ENCODE results near the gene HNRNPD.
"Not testable (repeated sequence)": the region's sequence is repeated elsewhere in the genome, so short reads cannot be mapped to it uniquely, and the experiment has no call there.

HNRNPD gene

DNA sequence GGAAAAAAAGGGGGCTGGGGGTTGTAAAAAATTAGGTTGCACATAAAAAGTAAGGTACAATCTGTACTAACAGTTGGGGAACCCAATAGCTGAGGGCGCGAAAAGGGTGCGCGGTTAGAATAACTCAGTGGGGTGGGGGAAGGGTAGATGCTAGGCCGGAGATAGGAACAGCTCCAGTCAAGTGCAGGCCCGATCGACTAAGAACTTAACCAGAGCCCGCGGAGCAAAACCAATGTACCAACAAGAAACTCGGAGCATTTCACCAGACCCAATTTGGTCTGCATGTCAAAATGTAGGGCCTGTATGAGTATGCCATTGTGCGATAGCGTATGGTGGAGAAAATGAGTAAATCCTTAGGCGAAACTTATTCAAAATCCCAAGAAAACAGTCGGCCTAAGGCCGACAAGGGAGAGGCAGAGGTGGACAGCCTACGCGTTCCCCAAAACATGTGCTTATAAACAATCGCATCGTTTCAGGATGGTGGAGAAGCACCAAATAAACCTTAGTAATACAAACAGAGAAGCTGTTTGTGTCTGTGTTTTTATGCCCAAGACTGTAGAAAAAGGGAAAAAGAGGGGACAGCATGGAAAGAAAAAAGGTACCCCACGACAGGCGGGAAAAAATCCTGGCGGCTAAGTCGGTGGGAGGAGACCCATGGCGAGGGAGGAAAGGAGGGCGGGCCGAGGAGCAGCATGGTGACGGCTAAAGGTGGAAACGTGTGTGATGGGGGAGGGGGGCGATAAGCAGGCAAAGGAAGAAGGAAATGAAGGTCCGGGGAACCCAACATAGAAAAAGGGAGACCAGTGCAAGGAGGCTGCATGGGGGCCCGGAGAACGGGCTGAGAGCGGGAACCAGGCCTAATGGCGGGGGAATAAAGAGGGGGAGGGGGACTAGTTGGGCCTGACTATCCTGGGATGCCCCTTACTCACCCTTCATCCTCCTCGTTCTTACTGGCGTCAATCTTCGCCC is 990 bp downstream of the HNRNPD start:
- TF ChIP-seq, protein P1, sequence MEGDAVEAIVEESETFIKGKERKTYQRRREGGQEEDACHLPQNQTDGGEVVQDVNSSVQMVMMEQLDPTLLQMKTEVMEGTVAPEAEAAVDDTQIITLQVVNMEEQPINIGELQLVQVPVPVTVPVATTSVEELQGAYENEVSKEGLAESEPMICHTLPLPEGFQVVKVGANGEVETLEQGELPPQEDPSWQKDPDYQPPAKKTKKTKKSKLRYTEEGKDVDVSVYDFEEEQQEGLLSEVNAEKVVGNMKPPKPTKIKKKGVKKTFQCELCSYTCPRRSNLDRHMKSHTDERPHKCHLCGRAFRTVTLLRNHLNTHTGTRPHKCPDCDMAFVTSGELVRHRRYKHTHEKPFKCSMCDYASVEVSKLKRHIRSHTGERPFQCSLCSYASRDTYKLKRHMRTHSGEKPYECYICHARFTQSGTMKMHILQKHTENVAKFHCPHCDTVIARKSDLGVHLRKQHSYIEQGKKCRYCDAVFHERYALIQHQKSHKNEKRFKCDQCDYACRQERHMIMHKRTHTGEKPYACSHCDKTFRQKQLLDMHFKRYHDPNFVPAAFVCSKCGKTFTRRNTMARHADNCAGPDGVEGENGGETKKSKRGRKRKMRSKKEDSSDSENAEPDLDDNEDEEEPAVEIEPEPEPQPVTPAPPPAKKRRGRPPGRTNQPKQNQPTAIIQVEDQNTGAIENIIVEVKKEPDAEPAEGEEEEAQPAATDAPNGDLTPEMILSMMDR (IDR thresholded peaks at IDR 0.05; ENCODE audit: control insufficient read depth, insufficient read depth, low read depth, low read length, missing control alignments), result no peak
- H3K4me3 ChIP-seq (ENCODE audit: control insufficient read depth, low read depth, low read length), result peak overlapping the region; percentile 92
- DNase-seq (ENCODE audit: low read depth), result no peak

- TF ChIP-seq, protein P1 (IDR thresholded peaks at IDR 0.05; ENCODE audit: control insufficient read depth, insufficient read depth, low read depth, low read length, missing control alignments), result no peak
- DNase-seq (ENCODE audit: low read depth), result no peak
- H3K4me3 ChIP-seq (ENCODE audit: control insufficient read depth, low read depth, low read length), result peak overlapping the region; percentile 92
These were observed 2.3 kb downstream of the HNRNPD start for GRCh38 chr4:82371497-82371896.

GRCh38 chr4:82367438-82368097 is 6.2 kb downstream of the HNRNPD start:
- no peak for DNase-seq (ENCODE audit: low read depth)
- TF ChIP-seq, protein P1 (IDR thresholded peaks at IDR 0.05; ENCODE audit: control insufficient read depth, insufficient read depth, low read depth, low read length, missing control alignments), result no peak

GRCh38 chr4:82366431-82366830 is 7.4 kb downstream of the HNRNPD start:
- H3K4me3 ChIP-seq (ENCODE audit: control insufficient read depth, low read depth, low read length); DNase-seq (ENCODE audit: low read depth): not testable (repeated sequence)

More at GRCh38 chr4:82367438-82368097, 6.2 kb downstream of the HNRNPD start:
- H3K4me3 ChIP-seq (ENCODE audit: control insufficient read depth, low read depth, low read length), result no peak overlapping the region

DNA sequence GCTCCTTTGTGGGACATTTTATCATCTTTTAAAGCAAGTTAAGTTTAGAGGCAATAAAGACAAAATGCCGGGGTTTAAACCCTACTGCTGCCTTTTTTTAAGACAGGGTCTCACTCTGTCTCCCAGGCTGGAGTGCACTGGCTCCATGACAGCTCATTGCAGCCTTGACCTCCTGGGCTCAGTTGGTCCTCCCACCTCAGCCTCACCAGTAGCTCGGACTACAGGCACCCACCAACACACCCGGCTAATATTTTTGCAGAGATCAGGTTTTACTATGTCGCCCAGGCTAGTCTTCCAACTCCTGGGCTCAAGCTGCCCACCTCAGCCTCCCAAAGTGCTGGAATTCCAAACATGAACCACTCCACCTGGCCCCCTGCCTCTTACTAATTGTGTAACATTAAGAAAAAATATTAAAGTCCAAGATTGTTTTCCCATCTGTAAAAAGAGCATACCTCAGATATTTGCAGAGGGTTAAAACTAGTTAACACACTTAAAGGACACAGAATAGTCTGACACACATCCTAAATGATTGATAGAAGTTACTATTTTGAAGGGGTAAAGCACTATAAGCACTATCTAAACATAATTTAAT is 9.8 kb downstream of the HNRNPD start:
- TF ChIP-seq, protein P1 (IDR thresholded peaks at IDR 0.05; ENCODE audit: control insufficient read depth, insufficient read depth, low read depth, low read length, missing control alignments), result no peak
- H3K4me3 ChIP-seq (ENCODE audit: control insufficient read depth, low read depth, low read length), result no peak overlapping the region
- DNase-seq (ENCODE audit: low read depth), result no peak

GRCh38 chr4:82362565-82362964 is 11.2 kb downstream of the HNRNPD start:
- DNase-seq (ENCODE audit: low read depth), result no peak
- TF ChIP-seq, protein P1 (IDR thresholded peaks at IDR 0.05; ENCODE audit: control insufficient read depth, insufficient read depth, low read depth, low read length, missing control alignments), result no peak
- no peak overlapping the region for H3K4me3 ChIP-seq (ENCODE audit: control insufficient read depth, low read depth, low read length)
